Thymus (tissue), 14 donors: ENCODE data around the gene TTC33. TPM values are rescaled to one million over a fixed set of nuclear protein-coding genes. Genes with fewer than 3 reads are reported as not detected.
A peak's percentile ranks its signal among the peaks of the same experiment; 100 is the strongest.

Source experiments
- DNase-seq, 9 donors: peaks; one replicate each; pipeline ENCODE4 v3.0.0-alpha.2; 2013; ENCODE audit warnings: low spot score in 9 of 9, low read depth in 6 of 9, missing footprints in 1 of 9
- H3K27ac ChIP-seq, 2 donors: one replicate each; pipeline ENCODE4 v1.5.1; 2013; ENCODE audit warnings: control low read depth in 1 of 2, low read depth in 1 of 2, low read length in 1 of 2, mild to moderate bottlenecking in 1 of 2, moderate library complexity in 1 of 2
- H3K27me3 ChIP-seq, 2 donors: one replicate each; pipeline ENCODE4 v1.5.1; 2013; ENCODE audit warnings: low read length in 1 of 2; ENCODE audit not compliant: control insufficient read depth in 2 of 2, insufficient read depth in 1 of 2
- H3K36me3 ChIP-seq, 2 donors: one replicate each; pipeline ENCODE4 v1.5.1; 2013; ENCODE audit warnings: low read length in 1 of 2, mild to moderate bottlenecking in 1 of 2, moderate library complexity in 1 of 2; ENCODE audit not compliant: control insufficient read depth in 2 of 2, insufficient read depth in 2 of 2
- H3K4me1 ChIP-seq, 2 donors: one replicate each; pipeline ENCODE4 v1.5.1; 2013; ENCODE audit warnings: low read length in 2 of 2; ENCODE audit not compliant: control insufficient read depth in 2 of 2, insufficient read depth in 2 of 2
- H3K4me3 ChIP-seq, 2 donors: one replicate each; pipeline ENCODE4 v1.5.1; 2013; ENCODE audit warnings: low read length in 2 of 2, control low read depth in 1 of 2, mild to moderate bottlenecking in 1 of 2
- H3K9me3 ChIP-seq, 2 donors: one replicate each; pipeline ENCODE4 v1.5.1; 2013; ENCODE audit warnings: low read length in 1 of 2, mild to moderate bottlenecking in 1 of 2; ENCODE audit not compliant: control insufficient read depth in 2 of 2, insufficient read depth in 1 of 2
- WGBS: extraction: QIAGEN DNeasy Blood & Tissue Kit; methylation state at CpG from one replicate; pipeline ENCODE4 v1.1.7; 2013; 5-methylcytosine and 5-hydroxymethylcytosine counted together
- long read RNA-seq, 10 donors: transcript quantifications; one replicate each; lab custom pipeline, GENCODE V29; 2026
- polyA plus RNA-seq: library from polyadenylated mRNA; stranded (reverse); fragments of 200-250 nt; gene quantifications from one replicate; pipeline ENCODE4 v1.2.3, GENCODE V29; 2013
- total RNA-seq: library from RNA; stranded (reverse); fragments of 120-200 nt; gene quantifications from one replicate; pipeline ENCODE4 v1.2.4, GENCODE V29; 2013
- donor health status: healthy.

TTC33 gene
- total RNA-seq (34.5 TPM), polyA plus RNA-seq (13.4 TPM)
- long read RNA-seq, donor 1, partial matches to known transcripts = 0 of 1 reads
- long read RNA-seq, donor 1, other reads (novel, unspliced or antisense) = 0 of 1 reads
- long read RNA-seq, donor 2 = 0 reads
- long read RNA-seq, donor 3, transcript TTC33-201 (5 exons, 2,612 nt) = major isoform, 9 of 9 reads
- long read RNA-seq, donor 3, partial matches to known transcripts = 0 of 9 reads
- long read RNA-seq, donor 3, other reads (novel, unspliced or antisense) = 0 of 9 reads
- long read RNA-seq, donor 4, partial matches to known transcripts = 0 of 2 reads
- long read RNA-seq, donor 4, other reads (novel, unspliced or antisense) = 0 of 2 reads
- long read RNA-seq, donor 5, transcript TTC33-201 (5 exons, 2,612 nt) = major isoform, 11 of 21 reads
- long read RNA-seq, donor 5, partial matches to known transcripts = 9 of 21 reads
- long read RNA-seq, donor 5, other reads (novel, unspliced or antisense) = 0 of 21 reads
- long read RNA-seq, donor 6, transcript TTC33-201 (5 exons, 2,612 nt) = major isoform, 11 of 12 reads
- long read RNA-seq, donor 6, partial matches to known transcripts = 0 of 12 reads
- long read RNA-seq, donor 6, other reads (novel, unspliced or antisense) = 0 of 12 reads
- long read RNA-seq, donor 7, transcript TTC33-201 (5 exons, 2,612 nt) = major isoform, 17 of 110 reads
- long read RNA-seq, donor 7, partial matches to known transcripts = 91 of 110 reads
- long read RNA-seq, donor 7, other reads (novel, unspliced or antisense) = 0 of 110 reads
- long read RNA-seq, donor 8, partial matches to known transcripts = 0 of 8 reads
- long read RNA-seq, donor 8, other reads (novel, unspliced or antisense) = 6 of 8 reads
- long read RNA-seq, donor 9, transcript TTC33-201 (5 exons, 2,612 nt) = major isoform, 9 of 17 reads
- long read RNA-seq, donor 9, partial matches to known transcripts = 5 of 17 reads
- long read RNA-seq, donor 9, other reads (novel, unspliced or antisense) = 0 of 17 reads
- long read RNA-seq, donor 10, partial matches to known transcripts = 0 of 5 reads
- long read RNA-seq, donor 10, other reads (novel, unspliced or antisense) = 0 of 5 reads

- no peaks in the 10 kb centered on the region for H3K9me3 ChIP-seq
- peak within 1 kb of the TSS; percentile 93 to 95 for H3K27ac ChIP-seq
- peak within 1 kb of the TSS; percentile 88 to 90 for H3K4me3 ChIP-seq
- peak; percentile 77 to 95 (median 87) for DNase-seq
- no peaks in the 10 kb centered on the region for H3K27me3 ChIP-seq
- peaks cover 3 to 10% of the 10 kb centered on the region in 2 donors for H3K4me1 ChIP-seq
- 9% methylated on average over 80 of the region's 80 CpGs for WGBS
- H3K36me3 ChIP-seq = no peaks in the 10 kb centered on the region
These were observed at the start of gene TTC33 for GRCh38 chr5:40755407-40756365. TSS of gene TTC33 (minus strand) at chr5:40755961. CDS start at chr5:40747018, 8,943 bp downstream.

- Histone ChIP-seq H3K27ac (no peak overlapping the region), H3K9me3 (no peaks in the 10 kb centered on the region), H3K27me3 (peaks cover 0 to 8% of the 10 kb centered on the region in 2 donors), H3K4me3 (no peak overlapping the region), H3K4me1 (peaks cover 0 to 3% of the 10 kb centered on the region in 2 donors), H3K36me3 (no peaks in the 10 kb centered on the region)
- WGBS = 94% methylated on average over 8 of the region's 8 CpGs
- DNase-seq = no peak
These were observed 46.2 kb upstream of the TTC33 start for GRCh38 chr5:40801771-40802562.

GRCh38 chr5:40799258-40799657 lies 43.5 kb upstream of the TTC33 start:
- Histone ChIP-seq H3K27ac (no peak overlapping the region), H3K36me3 (no peaks in the 10 kb centered on the region), H3K4me3 (no peak overlapping the region), H3K4me1 (peaks cover 0 to 6% of the 10 kb centered on the region in 2 donors), H3K9me3 (no peaks in the 10 kb centered on the region), H3K27me3 (peaks cover 0 to 8% of the 10 kb centered on the region in 2 donors)
- 44% methylated on average over 1 of the region's 1 CpG for WGBS
- no peak for DNase-seq

GRCh38 chr5:40798801-40799210 lies 43.0 kb upstream of the TTC33 start:
- DNase-seq = peak in 1 of 9 donors; percentile 8
- 5% methylated on average over 7 of the region's 7 CpGs for WGBS
- no peaks in the 10 kb centered on the region for H3K9me3 ChIP-seq
- peak overlapping the region; percentile 61 to 73 for H3K4me3 ChIP-seq
- no peaks in the 10 kb centered on the region for H3K36me3 ChIP-seq
- H3K27me3 ChIP-seq = peaks cover 0 to 8% of the 10 kb centered on the region in 2 donors
- H3K27ac ChIP-seq = no peak overlapping the region
- H3K4me1 ChIP-seq = peaks cover 0 to 6% of the 10 kb centered on the region in 2 donors

- H3K4me3 ChIP-seq = peak within 1 kb of the TSS; percentile 73 to 91
- no peaks in the 10 kb centered on the region for H3K9me3 ChIP-seq
- H3K36me3 ChIP-seq = no peaks in the 10 kb centered on the region
- under 1% methylated on average over 70 of the region's 70 CpGs for WGBS
- H3K4me1 ChIP-seq = peaks cover 0 to 6% of the 10 kb centered on the region in 2 donors
- H3K27ac ChIP-seq = peak within 1 kb of the TSS; percentile 85 to 92
- H3K27me3 ChIP-seq = peaks cover 0 to 8% of the 10 kb centered on the region in 2 donors
- peak; percentile 37 to 91 (median 70) for DNase-seq
These were observed 42.4 kb upstream of the TTC33 start, which contains the start of gene PRKAA1 for GRCh38 chr5:40798012-40798800. TSS of gene PRKAA1 (minus strand) at chr5:40798374. CDS start at chr5:40798189, 185 bp downstream.

GRCh38 chr5:40797273-40798011 lies 41.7 kb upstream of the TTC33 start:
- WGBS = under 1% methylated on average over 56 of the region's 56 CpGs
- Histone ChIP-seq H3K27ac (peak overlapping the region; percentile 85 to 92), H3K4me1 (peaks cover 0 to 6% of the 10 kb centered on the region in 2 donors), H3K9me3 (no peaks in the 10 kb centered on the region), H3K36me3 (no peaks in the 10 kb centered on the region), H3K4me3 (peak overlapping the region; percentile 73 to 91), H3K27me3 (peaks cover 0 to 8% of the 10 kb centered on the region in 2 donors)
- DNase-seq = peak; percentile 32 to 76 (median 47)

- no peak overlapping the region for H3K27ac ChIP-seq
- no peak for DNase-seq
- H3K36me3 ChIP-seq = no peaks in the 10 kb centered on the region
- H3K4me1 ChIP-seq = peaks cover 0 to 6% of the 10 kb centered on the region in 2 donors
- no peak overlapping the region for H3K4me3 ChIP-seq
- WGBS = 93% methylated on average over 3 of the region's 3 CpGs
- peaks cover 0 to 8% of the 10 kb centered on the region in 2 donors for H3K27me3 ChIP-seq
- no peaks in the 10 kb centered on the region for H3K9me3 ChIP-seq
These were observed 40.7 kb upstream of the TTC33 start for GRCh38 chr5:40796487-40796889.
